NCI-H1436 (cell line): ENCODE results near the gene CELSR1.
A peak's percentile ranks its signal among the peaks of the same experiment; 100 is the strongest.

Experiments used
- DNase-seq: peaks from one replicate; lab custom pipeline; 2025; lab: John Stamatoyannopoulos, UW

CELSR1 gene

DNA sequence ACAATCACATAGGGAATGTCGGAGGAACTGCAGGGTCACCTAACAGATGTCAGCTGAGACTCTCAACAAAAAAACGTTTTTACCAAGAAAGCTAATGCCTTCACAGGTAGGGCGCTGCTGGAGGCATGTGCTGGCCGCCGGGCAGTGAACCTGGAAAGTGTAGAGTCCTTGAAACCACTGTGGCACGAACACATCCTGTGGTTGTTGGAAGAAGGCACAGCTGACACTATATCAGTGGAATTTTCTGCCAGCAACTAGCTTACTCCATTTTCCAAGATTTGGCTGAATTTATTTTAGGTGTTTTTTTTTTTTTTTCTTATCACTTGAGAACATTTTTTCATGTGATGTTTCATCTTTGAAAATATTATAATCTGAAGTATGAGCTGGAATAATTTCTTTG lies 187.7 kb downstream of the CELSR1 start:
- DNase-seq, result no peak

DNA sequence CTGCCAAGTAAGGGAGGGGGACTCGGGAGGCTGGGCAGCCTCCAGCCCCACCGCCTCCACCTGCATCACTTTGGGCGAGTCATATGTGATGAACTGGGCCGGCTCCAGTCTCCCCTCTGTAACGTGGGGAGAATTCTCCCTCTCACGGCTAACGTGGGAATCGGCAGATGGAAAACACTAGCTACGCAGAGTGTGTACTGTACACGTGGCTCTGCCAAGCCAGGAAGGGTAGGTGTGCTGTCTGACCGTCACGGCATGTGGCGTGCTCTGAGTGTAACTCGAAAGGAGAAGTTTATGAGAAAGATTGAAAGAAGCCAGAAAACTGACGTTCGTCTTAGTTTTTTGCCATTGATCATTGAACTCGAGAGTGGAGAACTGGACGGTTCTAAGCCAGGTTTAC lies 188.2 kb downstream of the CELSR1 start:
- DNase-seq, result no peak

DNA sequence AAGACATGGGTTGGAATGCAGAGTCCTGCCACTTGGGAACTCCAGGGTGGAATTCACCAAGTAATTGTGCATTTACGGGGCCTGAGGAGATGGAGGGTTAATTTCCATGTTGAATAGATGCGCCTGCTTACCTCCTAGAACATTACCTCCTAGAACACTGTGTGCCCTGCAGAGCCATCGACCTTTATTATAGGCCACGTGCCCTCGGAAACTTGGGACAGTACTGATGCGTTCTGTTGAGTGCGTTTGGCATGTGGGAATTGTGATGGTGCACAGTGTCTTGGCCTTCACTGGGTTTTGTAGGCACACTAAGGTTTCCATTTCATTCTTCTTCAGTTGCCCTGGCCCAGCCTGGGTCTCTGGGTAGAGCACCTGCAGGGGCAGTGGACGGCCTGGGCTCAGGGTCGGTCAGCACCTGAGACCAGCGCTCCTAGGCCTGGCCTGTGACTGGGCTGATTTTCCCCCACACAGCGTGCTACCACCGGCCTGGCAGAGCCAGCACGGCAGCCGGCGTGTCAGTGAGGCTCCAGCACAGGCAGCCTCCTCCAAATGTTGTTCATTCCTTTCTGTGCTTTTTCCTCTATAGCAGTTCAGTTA lies 189.2 kb downstream of the CELSR1 start:
- DNase-seq, result no peak

DNA sequence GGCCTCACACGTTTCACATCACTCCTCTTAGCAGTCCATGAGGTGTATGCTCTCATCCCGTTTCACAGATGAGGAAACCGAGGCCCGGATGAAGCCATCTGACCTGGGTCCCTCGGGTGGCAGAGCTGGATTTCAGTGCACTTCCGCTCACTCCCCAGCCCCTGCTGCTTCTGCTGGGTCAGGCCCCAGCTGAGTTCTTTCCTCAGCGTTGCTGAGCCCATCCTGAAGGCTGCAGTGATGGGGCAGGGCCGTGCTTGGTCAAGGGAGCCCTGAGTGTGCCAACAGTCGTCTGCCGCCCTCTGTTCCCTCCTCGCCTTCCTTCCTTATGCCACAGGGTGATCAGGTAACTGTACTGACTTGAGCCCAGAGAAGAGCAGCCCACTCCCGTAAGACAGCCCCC lies 189.8 kb downstream of the CELSR1 start:
- no peak for DNase-seq

DNA sequence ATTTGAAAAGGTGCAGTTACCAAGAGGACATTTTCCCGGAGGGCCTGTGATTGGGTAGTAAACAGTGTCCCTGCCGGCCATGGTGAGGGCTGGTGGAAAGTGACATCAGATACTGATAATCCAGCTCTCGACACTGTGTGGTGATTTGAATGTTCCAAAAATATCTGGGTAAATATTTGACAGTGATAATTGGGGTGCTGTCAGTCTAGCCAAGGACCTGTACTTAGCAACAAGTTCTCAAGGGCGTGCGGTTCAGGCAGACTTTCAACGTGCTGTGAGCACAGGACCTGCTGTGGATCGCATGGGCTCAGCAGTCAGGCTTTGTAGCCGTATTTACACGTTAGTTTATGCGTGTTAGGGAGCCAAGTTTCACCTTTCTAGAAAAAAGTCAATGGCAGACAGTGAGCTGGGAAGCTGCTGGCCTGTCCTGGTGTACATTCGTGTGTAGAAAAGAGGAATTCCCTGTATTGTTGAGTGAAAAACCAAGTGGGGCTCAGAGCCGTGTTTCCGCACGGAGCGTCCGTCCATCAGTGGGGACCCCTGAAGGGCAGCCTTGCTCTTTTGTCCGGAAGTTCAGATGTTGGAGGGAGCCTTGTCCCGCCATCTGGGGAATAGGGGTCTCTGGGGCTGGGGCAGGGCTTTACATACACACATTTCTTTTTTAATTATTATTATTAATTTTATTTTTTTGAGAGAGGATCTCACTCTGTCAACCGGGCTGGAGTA lies 190.6 kb downstream of the CELSR1 start:
- no peak for DNase-seq

DNA sequence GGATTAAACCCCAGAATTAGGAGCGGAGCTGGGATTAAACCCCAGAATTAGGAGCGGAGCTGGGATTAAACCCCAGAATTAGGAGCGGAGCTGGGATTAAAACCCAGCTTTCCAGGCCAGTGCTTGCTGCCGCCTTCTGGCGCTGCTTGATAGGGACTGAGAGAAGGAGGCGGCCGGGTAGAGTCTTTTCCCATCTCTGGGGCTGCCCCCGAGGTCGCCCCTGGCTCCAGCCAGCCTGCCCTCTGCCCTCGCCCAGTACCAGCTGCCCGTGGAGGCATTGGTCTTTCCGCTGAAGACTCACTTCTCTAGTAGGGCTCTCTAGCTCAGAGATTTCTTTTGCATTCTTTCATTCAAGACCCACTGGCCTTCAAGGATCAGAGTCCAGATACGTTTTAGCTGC lies 196.7 kb downstream of the CELSR1 start:
- DNase-seq, result no peak

DNA sequence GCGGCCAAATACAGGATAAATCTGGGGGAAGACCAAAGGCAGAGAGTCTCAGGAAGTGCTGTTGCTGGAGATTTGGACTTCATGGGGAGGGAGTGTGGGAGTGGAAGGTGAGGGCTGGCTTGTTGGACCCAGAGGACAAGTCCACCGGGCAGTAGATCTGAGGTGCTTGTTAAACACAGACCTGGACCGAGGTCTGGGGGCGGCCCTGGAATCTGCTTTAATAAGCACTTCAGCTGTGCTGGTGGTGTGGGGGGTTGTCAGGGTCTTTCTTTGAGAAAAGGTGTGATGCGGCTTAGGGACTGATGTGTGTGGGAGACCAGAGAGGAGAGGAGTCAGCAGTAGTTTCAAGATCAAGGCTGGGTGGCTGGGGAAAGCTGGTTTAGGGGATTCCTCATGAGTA lies 197.5 kb downstream of the CELSR1 start:
- DNase-seq, result no peak

DNA sequence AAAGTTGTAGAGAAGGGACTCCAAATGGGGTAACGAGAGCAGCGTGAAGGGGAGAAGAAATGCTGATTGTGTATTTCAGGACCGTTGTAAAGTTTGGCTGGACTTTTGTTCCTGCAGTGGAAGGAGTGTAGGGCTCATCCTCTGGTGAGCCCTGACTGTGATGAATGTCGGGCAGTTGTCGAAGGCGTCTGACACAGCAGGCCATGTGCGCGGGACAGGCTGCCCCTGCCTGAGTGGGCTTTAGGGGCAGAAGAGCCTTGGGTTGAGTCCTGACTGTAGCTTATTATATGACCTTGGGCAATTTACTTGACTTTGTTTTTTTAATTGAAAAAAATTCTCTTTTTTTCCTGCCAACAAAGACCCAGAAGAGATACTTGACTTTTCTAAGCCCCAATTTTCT lies 198.8 kb downstream of the CELSR1 start:
- DNase-seq, result no peak

DNA sequence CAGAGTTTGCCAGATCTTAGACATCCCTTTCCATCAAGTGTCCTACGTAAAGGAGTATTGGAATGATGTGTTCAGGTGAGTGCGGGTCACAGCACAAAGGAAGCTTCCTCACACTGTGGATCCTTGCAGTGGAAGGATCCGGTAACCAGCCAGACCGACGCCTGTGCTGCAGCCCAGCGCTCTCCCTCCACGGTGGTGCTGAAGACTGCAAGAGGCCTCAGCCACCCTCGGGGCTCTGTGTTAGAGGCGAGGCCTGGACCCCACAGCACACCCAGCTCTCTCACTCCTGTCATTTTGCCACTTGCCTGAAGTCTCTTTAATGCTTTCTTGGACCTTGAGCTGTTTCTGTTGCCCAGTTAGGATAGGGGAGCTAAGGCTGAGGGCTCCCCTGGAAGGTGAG lies 199.6 kb downstream of the CELSR1 start:
- no peak for DNase-seq

DNA sequence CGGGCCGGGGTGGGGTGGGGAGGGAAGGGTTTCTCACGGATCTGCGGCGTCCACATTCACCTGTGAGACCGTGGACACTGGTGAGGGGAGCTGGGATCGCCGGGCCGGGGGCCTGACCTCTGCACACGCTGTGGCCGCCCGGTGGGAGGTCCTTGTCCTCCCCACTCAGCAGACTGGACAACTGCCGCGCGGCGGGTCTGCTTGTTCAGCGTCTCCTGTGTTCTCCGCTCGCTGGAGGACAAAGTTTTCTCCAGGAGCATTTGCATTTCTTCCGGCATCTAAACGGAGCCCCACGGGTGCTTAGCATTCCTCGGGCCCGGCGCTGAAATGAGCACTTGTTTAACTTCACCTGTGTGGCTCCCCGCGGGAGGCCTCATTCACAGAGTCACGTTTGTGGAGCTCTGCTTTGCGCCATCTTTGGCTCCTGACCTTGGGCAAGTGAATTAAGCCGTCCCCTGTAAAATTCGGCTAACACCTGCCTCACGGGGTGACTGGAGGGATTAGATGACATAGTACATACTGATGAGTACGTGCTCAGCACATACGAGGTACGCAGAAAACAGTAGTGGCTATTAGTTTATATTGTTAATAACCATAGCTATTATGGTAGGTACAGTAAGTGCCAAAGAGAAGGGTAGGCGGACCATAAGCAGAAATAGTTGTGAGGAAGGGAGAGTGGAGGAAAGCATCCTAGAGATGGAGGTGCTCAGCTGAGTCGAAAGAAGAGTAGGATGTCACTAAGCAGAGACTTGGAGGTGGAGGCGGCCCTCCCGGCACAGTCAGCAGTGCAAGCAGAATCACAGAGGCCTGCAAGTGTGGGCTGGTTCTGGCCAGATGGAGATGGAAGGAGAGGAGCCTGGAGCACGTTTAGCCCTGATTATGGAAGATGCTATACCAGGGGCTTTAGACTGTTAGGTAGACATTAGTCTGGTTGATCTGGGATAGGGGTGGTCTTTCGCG lies 201.0 kb downstream of the CELSR1 start:
- DNase-seq, result no peak

DNA sequence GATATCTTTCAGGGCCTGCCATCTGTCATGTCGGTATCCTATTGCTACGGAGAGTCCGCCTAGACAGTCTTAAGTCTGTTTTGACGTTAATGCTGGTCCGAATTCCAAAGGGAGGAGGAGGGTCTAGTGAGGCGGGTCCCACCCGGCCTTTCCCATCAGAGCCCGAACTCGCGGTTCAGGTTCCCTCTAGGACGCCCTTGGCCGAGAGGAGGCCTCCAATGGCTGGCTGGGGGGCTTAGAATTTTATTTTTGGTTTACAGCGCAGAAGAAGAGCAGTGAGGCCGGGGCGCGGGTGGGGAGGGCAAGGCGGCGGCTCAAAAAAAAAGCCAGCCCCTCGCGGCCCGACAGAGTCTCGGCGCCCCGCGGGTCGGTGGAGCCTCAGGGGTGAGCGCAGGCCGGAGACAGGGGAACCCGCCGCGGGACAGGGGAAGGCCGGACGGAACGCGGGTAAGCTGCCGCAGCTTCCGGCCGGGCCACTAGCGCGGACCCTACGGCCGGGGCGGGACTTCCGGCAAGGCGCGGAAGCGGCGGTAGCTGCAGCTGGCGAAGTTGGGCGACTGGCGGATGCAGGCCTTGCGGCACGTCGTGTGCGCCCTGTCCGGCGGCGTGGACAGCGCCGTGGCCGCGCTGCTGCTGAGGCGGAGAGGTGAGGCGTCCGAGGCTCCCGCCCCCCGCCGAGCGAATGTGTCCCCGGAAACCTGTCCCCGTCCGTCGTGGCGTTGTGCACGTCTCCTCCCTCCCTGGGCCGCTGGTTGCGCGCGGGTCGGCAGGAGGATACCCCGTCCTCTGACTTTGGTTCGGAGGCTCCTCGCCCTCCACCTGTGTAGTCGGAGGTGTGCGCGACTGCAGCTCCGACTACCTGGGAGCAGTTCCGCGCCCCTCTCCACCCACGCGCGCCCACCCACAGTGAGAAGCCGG lies 202.0 kb downstream of the CELSR1 start, which contains the start of gene TRMU:
TRMU (plus strand) TSS at position 514 of the 918 bp plus-strand sequence; CDS start at position 565, 51 bp downstream.
- DNase-seq, result peak; percentile 61

DNA sequence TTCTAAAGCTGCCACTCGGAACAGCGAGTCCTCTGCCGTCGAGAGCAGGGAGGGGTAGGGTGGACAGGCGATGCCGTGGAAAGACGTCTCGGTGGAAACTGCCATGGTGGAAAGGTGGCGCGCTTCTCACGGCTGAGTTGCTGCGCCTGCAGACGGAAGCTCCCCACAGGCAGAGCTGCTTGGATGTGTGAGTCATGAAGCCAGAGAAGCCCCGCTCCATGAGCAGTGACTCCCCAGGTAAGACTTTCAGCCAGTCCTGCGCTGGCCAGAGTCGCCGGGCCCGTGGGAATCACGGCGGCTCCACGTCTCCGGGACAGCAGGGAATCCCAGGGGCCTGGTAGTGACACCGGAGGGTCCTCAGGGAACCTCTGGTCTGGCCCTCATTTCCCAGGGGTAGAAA lies 205.9 kb downstream of the CELSR1 start:
- no peak for DNase-seq

DNA sequence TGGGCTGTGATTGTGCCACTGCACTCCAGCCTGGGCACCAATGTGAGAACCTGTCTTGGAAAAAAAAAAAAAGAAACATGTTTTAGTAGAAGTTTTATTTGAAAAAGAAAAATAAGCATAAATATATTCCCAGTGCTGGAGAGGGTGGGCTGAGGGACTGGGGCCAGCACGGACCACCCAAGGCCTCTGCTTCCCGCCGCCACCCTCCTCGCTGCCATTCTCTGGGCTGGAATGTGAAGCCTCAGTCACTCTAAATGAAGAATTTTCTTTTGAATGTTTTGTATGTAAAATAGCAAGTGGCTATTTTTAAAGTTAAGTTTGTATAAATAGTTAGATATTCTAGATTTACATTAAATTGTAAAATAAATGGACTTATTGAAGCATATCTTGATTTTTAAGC lies 207.0 kb downstream of the CELSR1 start:
- no peak for DNase-seq

DNA sequence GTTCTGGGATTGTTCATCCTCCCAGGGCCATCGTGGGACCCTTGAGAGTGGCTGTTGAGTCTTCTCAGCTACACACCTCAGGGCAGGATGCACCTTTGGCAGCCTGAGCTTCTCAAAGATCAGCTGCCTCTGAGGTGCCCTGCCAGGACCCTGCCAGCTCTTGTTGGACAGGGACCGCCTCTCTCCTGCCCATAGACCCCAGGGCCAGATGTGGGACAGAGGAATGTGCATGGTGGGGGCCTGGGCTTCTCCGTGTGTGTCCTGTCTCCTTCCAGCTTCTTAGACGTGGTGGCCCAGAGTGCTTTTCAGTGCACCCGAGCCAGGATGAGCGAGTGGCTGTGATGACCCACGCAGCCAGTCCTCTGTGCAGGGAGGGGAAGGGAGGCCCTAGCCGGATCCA lies 207.8 kb downstream of the CELSR1 start:
- DNase-seq, result no peak

DNA sequence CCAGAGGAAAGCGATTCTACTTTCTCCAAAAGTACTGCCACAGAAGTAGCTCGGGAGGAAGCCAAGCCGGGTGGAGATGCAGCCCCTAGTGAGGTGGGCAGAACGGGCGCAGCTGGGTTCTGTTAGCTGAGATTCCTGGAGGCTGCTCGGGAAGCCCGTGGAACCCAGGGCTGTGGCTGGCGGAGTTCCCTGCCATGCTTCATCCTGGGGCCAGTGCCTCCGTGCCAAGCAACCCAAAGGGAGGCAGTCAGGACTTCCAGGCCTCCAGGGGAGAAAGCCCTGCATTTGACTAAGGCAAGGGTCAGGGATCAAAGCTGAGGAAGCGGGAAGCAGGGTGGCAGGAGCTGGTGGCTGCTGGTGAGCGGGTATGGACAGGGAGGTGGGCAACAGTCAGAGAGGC lies 208.6 kb downstream of the CELSR1 start:
- DNase-seq, result no peak

DNA sequence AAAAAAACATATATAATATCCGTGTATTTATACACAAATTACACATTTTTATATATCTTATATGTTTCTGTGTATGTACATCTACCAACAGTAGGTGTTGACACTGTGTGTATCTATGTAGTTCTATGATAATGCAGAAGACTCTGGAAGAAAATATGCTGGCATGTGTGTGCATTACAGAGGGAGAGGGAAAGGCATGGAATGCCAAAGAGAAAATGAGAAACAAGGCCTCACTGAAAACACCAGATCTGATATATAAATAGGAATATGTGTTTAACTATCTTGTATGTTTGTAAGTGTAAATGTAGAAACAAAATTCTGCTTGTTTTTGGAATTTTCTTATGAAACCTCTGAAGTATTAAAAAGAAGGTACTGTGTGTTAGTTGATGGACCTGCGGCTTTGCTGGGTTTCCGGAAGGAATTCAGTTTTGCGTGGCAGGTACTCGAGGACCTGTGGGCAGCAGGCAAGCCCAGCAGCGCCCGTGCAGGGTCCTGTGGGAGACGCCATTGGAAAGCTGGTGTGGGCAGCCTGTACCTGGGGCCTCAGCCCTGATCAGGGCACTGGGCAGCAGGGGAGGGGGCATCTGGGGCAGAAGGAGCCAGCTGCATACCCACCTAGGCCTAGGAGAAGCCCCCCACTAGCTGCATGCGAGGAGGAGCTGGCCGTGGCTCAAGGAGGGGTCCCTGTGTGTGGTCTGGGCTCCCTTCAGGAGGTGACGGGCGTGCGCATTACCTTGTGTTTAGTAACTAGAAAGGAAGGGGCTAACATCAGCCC lies 209.5 kb downstream of the CELSR1 start:
- no peak for DNase-seq

DNA sequence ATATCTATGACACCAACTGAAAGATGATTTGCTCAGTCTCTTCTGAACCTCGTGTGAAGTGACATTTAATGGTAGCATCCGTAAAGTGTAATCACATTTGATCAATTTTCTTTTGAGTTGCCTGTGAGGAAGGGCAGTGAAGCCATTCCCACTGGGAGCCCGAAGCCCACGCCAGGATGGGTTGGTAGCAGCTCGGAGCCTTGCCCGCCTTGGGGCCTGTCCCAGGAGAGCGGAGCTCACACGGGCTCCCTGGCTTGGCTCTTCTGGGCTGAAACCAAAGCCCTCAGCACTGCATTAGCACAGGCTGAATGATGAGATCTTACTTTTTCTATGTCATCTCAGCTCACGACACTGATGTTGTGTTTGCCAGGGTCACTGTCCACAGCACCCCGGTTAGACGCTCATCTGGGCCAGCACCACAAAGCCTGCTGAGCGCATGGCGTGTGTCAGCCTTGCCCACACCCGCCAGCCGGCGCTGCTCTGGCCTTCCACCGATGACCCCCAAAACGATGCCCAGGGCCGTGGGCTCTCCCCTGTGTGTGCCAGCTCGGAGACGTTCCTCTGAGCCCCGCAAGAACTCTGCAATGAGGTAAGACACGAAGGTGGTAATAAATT lies 211.2 kb downstream of the CELSR1 start:
- DNase-seq, result no peak

DNA sequence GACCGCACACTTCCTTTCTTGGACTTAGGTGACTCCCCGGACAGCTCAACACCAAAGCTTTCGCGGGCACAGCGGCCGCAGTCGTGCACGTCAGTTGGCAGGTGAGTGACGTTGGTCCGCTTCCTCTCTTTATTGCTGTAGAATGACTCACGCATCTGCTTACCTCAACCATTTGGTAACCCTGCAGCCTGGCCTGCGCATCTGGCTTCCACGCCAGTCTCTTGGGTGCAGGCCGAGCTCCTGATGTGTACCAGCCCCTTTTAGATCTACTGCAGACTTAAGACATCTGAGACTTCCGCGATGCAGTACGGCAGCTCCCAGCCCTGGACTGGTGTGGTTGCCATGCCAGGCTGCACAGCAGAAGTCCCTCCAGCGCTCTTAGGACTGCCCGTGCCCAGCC lies 214.3 kb downstream of the CELSR1 start:
- DNase-seq, result no peak

DNA sequence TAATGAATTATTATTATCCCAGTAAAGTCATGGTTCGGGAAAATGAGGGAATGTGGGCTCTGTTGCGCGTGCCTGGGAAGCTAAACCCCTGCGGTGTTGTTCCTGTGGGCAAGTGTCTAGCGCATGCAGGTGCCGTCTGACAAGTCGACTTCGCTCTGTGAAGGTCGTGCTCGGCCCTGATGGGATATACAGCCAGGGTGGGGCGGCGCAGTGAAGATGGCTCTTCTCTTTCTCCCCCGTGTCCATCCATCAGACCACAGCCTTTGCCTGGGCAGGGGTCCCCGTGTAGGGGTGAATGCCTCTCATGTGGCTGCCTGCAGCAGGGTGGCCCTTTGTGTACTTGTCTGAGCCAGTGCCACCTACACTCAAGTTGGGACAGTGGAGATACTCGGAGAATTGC lies 214.7 kb downstream of the CELSR1 start:
- no peak for DNase-seq

DNA sequence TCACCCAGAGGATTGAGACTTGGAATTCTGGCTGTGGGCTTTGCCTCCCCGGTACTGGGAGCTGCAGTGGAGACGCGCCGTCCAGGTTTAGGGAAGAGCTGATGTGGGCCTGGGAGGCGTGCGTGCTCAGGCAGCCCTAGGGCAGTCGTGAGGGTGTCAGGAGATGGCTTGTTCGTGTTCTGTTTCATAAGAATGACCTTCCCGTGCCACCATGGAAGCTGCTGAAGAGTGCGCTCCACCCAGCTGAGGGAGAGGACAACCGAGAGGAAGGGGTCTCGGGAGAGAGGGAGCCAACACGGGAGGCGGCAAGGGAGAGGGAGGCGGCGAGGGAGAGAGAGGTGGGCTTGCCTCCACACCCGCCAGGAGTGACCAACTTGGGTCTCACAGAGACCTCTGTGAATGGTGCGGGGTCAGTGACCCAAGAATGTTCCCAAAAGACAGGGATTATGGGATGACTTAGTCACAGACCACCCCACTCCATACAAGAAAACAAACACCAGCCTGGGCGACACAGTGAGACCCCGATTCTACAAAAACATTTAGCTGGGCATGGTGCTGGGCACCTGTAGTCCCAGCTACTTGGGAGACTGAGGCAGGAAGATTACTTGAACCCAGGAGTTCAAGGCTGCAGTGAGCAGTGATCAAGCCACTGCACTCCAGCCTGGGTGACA lies 216.6 kb downstream of the CELSR1 start:
- no peak for DNase-seq
